Activated naive CD4-positive, alpha-beta T cell treated with anti-CD3 and anti-CD28 coated beads, Interleukin-2, amount 10 ng/mL, durations not matched to agents 7 days and 5 days (primary cell): ENCODE data around the gene WDR46.

Experiments
- CTCF ChIA-PET: fragments of 350-600 bp; sonication (Branson Sonifier 250); formaldehyde crosslinking; loops from one replicate; lab custom pipeline; 2021; ENCODE audit warnings: antibody characterized with exemption; lab: Charles Lee
- DNase-seq: peaks from one replicate; pipeline ENCODE4 v3.0.0-alpha.2; 2020
- H3K27ac Mint-ChIP-seq: one replicate; pipeline ENCODE4 v1.8.0; 2021; ENCODE audit warnings: mild to moderate bottlenecking, moderate library complexity, mixed read lengths
- H3K27me3 Mint-ChIP-seq: one replicate; pipeline ENCODE4 v1.8.0; 2021; ENCODE audit warnings: mild to moderate bottlenecking, mixed read lengths
- H3K36me3 Mint-ChIP-seq: one replicate; pipeline ENCODE4 v1.8.0; 2021; ENCODE audit warnings: mixed read lengths
- H3K4me1 Mint-ChIP-seq: one replicate; pipeline ENCODE4 v1.8.0; 2021; ENCODE audit warnings: mixed read lengths
- H3K4me3 Mint-ChIP-seq: one replicate; pipeline ENCODE4 v1.8.0; 2021; ENCODE audit warnings: mild to moderate bottlenecking, moderate library complexity, mixed read lengths
- H3K9me3 Mint-ChIP-seq: one replicate; pipeline ENCODE4 v1.8.0; 2021; ENCODE audit warnings: mixed read lengths

The WDR46 gene

DNA sequence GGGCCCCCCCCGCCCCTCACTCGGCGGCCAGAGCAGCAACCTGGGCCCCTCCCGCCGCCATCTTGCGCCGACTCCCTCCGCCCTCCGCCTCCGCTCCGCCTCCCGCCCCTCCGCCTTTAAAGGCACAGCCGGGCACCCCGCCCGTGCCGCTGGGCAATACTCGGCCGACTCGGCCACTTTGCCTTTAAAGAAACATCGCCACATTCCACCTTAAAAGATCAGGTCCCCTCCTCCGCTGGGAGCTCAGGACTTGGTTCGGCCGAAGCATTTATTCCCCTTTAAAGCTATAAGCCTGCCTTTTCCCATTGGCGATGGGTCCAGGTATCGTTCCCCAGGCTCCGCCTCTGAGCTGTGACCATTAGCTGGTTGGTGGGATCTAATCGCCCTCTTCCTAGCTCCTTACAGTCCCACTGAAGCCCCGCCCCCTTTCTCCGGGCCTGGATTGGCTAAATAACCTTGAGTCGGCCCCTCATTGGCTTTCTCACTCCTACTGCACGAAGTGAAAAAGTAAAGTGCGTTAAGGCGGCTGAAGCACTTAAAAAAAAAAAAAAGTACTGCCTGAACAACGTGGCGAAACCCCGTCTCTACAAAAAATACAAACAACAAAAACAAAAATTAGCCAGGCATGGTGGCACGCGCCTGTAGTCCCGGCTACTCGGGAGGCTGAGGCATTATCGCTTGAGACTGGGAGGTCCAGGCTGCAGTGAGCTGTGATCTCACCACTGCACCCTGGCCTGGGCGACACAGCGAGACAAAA, 28.8 kb upstream of the WDR46 start, which contains the start of gene ZBTB22:
Gene ZBTB22, minus strand, starts transcription at position 76 of the 757 bp plus-strand sequence. CDS start 828 bp downstream, outside the sequence.
- peaks cover 71% of the 10 kb centered on the region for H3K36me3 Mint-ChIP-seq

GRCh38 chr6:33317419-33317668, 28.3 kb upstream of the WDR46 start:
- peak overlapping the region; percentile 99 for H3K4me3 Mint-ChIP-seq
- no peaks in the 10 kb centered on the region for H3K9me3 Mint-ChIP-seq
- H3K27me3 Mint-ChIP-seq: no peaks in the 10 kb centered on the region
- peaks cover 83% of the 10 kb centered on the region for H3K4me1 Mint-ChIP-seq
- CTCF ChIA-PET: interaction anchor here (0.8 to 2.3 kb wide), 4 partner anchors 16 to 73 kb away, joined by 3 to 18 read pairs (median 5); no protein-coding TSS in a partner anchor
- peaks cover 72% of the 10 kb centered on the region for H3K36me3 Mint-ChIP-seq
- no peak for DNase-seq
- H3K27ac Mint-ChIP-seq: peak overlapping the region; percentile 68

More for the DNA sequence above, 28.8 kb upstream of the WDR46 start, which contains the start of gene ZBTB22:
- CTCF ChIA-PET: interaction anchor here (0.8 to 2.3 kb wide), 4 partner anchors 16 to 73 kb away, joined by 3 to 18 read pairs (median 5); no protein-coding TSS in a partner anchor
- H3K4me3 Mint-ChIP-seq: peak within 1 kb of the TSS; percentile 99
- H3K9me3 Mint-ChIP-seq: no peaks in the 10 kb centered on the region
- peak; percentile 98 for DNase-seq
- H3K27me3 Mint-ChIP-seq: peaks cover 3% of the 10 kb centered on the region
- peak within 1 kb of the TSS; percentile 96 for H3K27ac Mint-ChIP-seq
- H3K4me1 Mint-ChIP-seq: peaks cover 82% of the 10 kb centered on the region

GRCh38 chr6:33316603-33317418, 27.8 kb upstream of the WDR46 start:
- DNase-seq: no peak
- CTCF ChIA-PET: interaction anchor here (0.8 to 2.3 kb wide), 4 partner anchors 15 to 74 kb away, joined by 3 to 18 read pairs (median 5); no protein-coding TSS in a partner anchor
- Mint-ChIP-seq H3K4me1 (peaks cover 85% of the 10 kb centered on the region), H3K9me3 (no peaks in the 10 kb centered on the region), H3K36me3 (peaks cover 72% of the 10 kb centered on the region), H3K27me3 (no peaks in the 10 kb centered on the region), H3K27ac (peak overlapping the region; percentile 68), H3K4me3 (peak overlapping the region; percentile 99)

GRCh38 chr6:33315793-33316602, 27.0 kb upstream of the WDR46 start:
- no peak for DNase-seq
- Mint-ChIP-seq H3K27ac (peak overlapping the region; percentile 73), H3K27me3 (no peaks in the 10 kb centered on the region), H3K4me1 (peaks cover 80% of the 10 kb centered on the region), H3K9me3 (no peaks in the 10 kb centered on the region), H3K36me3 (peaks cover 69% of the 10 kb centered on the region), H3K4me3 (peak overlapping the region; percentile 99)
- CTCF ChIA-PET: interaction anchor here (1.7 kb wide), 1 partner anchor 16 kb away, joined by 4 read pairs; no protein-coding TSS in a partner anchor

DNA sequence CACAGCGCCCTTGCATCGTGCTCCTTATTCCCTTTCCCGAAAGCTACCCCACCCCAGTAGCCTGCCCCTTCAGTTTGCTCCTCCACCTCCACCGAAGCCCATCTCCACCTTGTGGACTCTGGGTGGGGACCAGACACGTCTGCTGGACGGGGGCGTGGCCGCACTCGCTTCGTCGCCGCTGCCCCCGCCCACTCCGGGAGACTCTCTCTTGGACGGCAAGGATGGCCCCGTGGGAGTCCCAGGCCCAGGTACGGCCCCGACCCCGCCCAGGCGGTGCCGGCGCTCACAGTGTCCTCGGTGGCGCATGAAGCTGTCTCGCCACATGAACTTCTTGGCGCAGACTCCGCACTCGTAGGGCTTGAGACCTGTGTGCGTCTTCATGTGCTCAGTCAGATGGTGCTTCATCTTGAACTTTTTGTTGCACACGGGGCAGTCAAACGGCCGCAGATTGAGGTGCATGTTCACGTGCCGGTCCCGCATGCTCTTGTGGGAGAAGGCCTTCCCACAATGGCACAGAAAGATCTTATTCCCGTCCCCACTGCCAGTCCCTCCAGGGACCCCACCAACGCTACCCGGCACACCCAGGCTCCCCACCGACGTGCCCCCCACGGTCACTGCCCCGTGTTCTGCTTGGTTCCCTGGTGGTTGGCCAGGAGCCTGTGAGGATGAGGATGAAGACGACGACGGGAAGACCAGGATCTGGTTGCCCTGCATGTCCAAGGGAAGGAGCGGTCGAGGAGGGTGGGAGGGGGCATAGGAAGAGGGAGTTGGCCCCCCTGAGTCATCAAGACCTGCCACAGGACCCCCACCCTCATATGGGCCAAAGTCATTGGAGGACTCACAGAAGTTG, 26.1 kb upstream of the WDR46 start:
- peak; percentile 40 for DNase-seq
- Mint-ChIP-seq H3K36me3 (peaks cover 64% of the 10 kb centered on the region), H3K27ac (peak overlapping the region; percentile 99)

DNA sequence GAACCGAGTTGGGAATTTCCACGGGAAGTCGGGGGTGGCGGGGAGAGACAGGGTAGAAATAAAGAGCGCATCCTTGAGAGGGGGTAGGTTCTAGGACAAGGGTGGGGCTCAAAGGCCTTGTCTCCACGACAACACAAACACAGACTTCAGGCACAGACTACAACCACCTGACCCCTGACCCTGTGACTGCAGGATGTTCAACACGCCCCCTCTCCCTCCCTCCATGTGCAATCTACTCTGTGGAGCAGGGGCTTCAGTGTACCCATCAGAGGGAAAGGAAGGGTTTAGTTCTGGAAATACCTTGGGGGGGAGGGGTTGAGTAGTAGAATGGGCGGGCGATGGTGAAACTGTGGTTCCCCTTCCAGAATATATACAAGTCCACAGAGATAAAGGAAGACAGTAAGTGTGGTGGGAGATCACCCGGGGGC, 25.5 kb upstream of the WDR46 start:
- Mint-ChIP-seq H3K27me3 (no peaks in the 10 kb centered on the region), H3K27ac (peak overlapping the region; percentile 99), H3K4me1 (peaks cover 73% of the 10 kb centered on the region), H3K9me3 (no peaks in the 10 kb centered on the region), H3K4me3 (peak overlapping the region; percentile 99), H3K36me3 (peaks cover 57% of the 10 kb centered on the region)
- peak; percentile 83 for DNase-seq
- CTCF ChIA-PET: no interaction called here

More for the DNA sequence above, 26.1 kb upstream of the WDR46 start:
- Mint-ChIP-seq H3K4me1 (peaks cover 76% of the 10 kb centered on the region), H3K9me3 (no peaks in the 10 kb centered on the region), H3K4me3 (peak overlapping the region; percentile 99), H3K27me3 (no peaks in the 10 kb centered on the region)
- CTCF ChIA-PET: no interaction called here

- Mint-ChIP-seq H3K4me3 (peak within 1 kb of the TSS; percentile 99), H3K27ac (peak within 1 kb of the TSS; percentile 99), H3K27me3 (no peaks in the 10 kb centered on the region), H3K4me1 (peaks cover 69% of the 10 kb centered on the region), H3K9me3 (no peaks in the 10 kb centered on the region), H3K36me3 (peaks cover 52% of the 10 kb centered on the region)
- DNase-seq: peak; percentile 91
- CTCF ChIA-PET: interaction anchor here (2.2 to 4.6 kb wide), 2 partner anchors 14 to 112 kb away, joined by 5 to 32 read pairs; partner anchors contain the start of gene RGL2
These were observed 24.9 kb upstream of the WDR46 start, which contains the start of gene TAPBP for GRCh38 chr6:33313709-33314514. Gene TAPBP (minus strand): TSS chr6:33314078. CDS start chr6:33314041, 37 bp downstream.

DNA sequence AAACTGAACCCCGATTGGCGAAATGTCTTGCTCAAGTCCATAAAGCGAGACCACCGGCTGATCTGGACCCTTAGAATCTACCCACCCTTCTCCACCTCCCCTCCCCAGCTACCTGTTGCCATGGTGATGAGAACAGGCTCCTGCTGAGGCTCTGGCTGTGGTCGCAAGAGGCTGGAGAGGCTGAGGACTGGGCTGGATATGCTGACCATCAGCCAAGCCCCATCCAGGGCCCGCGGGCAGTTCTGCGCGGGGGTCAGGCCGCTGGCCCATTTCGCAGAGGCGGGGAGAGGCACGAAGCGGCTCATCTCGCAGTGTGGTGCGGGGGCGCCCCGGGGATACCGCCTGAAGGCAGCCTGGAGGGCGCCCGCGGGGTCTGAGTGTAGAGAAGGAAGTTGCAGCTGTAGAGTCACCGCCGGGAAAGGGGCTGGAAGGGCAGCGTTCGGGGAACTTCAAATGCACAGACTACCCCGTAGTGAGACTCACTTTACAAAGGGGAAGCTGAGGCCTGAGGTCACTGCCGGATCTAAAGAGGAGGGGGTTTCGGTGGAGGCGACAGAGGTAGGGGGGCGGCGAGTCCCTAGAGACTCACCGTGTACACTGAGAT, 24.2 kb upstream of the WDR46 start:
- CTCF ChIA-PET: interaction anchor here (1.5 to 4.6 kb wide), 3 partner anchors 13 to 112 kb away, joined by 5 to 32 read pairs (median 7); partner anchors contain the start of gene RGL2
- peaks cover 69% of the 10 kb centered on the region for H3K4me1 Mint-ChIP-seq
- peak overlapping the region; percentile 99 for H3K27ac Mint-ChIP-seq
- H3K4me3 Mint-ChIP-seq: peak overlapping the region; percentile 99
- H3K36me3 Mint-ChIP-seq: peaks cover 52% of the 10 kb centered on the region
- peak; percentile 60 for DNase-seq
- H3K27me3 Mint-ChIP-seq: no peaks in the 10 kb centered on the region
- no peaks in the 10 kb centered on the region for H3K9me3 Mint-ChIP-seq

DNA sequence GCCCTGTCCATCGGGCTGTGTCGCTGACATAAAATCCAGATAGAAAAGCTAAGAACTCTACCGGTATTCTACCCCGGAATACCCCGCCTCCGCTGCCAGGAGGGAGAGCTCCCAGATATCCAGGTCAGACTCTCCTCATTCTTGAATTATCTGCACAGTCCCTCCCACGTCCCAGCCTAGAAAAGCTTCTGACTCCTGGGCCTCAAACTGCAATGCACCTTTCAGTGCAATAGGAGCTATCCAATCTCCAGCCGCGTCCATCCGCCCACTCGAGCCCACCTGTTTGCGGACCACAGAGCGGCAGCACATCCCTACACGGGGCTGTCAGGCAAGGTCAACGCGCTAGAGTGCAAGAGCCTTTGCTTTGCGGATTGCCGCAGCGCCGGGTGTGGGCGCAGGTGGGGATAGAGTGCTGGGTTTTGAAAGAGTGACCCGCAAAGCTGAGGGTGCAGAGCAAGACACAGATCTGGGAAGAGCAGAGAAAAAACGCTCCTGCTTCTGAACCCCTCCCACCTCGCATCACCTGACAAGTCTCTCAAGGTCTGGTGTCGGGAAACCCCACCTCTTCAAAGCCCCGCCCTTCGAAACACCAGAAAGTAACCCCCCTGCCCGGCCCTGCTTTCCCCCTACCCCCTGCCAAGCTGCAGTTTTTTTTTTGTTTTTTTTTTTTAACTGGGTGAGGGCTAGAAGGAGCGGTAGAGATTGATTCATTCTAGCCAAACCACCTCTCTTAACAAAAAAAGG, 23.5 kb upstream of the WDR46 start:
- H3K9me3 Mint-ChIP-seq: no peaks in the 10 kb centered on the region
- H3K27me3 Mint-ChIP-seq: no peaks in the 10 kb centered on the region
- H3K36me3 Mint-ChIP-seq: peaks cover 47% of the 10 kb centered on the region
- H3K4me3 Mint-ChIP-seq: peak overlapping the region; percentile 99
- CTCF ChIA-PET: interaction anchor here (0.9 to 4.6 kb wide), 5 partner anchors 12 to 113 kb away, joined by 3 to 32 read pairs (median 5); partner anchors contain the start of gene RGL2
- DNase-seq: peak; percentile 93
- H3K4me1 Mint-ChIP-seq: peaks cover 67% of the 10 kb centered on the region
- H3K27ac Mint-ChIP-seq: peak overlapping the region; percentile 99

GRCh38 chr6:33306356-33306755, 17.3 kb upstream of the WDR46 start:
- DNase-seq: no peak
- Mint-ChIP-seq H3K27me3 (no peaks in the 10 kb centered on the region), H3K9me3 (no peaks in the 10 kb centered on the region), H3K4me3 (no peak overlapping the region), H3K4me1 (peaks cover 36% of the 10 kb centered on the region), H3K36me3 (peaks cover 42% of the 10 kb centered on the region), H3K27ac (no peak overlapping the region)
- CTCF ChIA-PET: no interaction called here

DNA sequence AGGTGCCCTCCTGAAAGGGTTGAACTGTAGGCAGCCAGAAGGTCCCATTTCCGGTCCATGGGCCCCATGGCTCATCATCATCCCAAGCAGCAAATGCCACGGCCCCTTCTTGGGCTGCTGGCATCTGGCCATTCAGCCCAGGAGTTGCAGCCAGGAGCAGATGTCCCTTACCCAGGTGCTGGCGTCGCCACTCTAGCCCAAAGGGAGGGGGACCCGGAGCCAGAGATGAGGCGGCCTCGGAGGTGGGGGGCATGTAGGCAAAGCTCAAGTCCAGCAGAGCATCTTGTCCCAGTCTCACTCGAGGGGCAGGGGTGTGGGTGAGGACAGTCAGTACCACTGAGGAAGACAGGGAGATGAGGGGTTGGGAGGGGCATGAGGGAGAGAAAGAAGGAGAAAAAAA, 16.0 kb upstream of the WDR46 start:
- Mint-ChIP-seq H3K27me3 (no peaks in the 10 kb centered on the region), H3K27ac (no peak overlapping the region), H3K4me1 (peaks cover 40% of the 10 kb centered on the region), H3K36me3 (peaks cover 46% of the 10 kb centered on the region), H3K4me3 (no peak overlapping the region), H3K9me3 (no peaks in the 10 kb centered on the region)
- CTCF ChIA-PET: interaction anchor here (0.9 kb wide), 1 partner anchor 56 kb away, joined by 3 read pairs; no protein-coding TSS in a partner anchor
- no peak for DNase-seq
